NCI-H1694 (cell line): ENCODE data around the gene GAMT.

Source experiments
- DNase-seq: peaks from one replicate; lab custom pipeline; 2025; lab: John Stamatoyannopoulos, UW

Gene GAMT

GRCh38 chr19:1399745-1400144, 1.6 kb downstream of the GAMT start:
- DNase-seq: no peak

DNA sequence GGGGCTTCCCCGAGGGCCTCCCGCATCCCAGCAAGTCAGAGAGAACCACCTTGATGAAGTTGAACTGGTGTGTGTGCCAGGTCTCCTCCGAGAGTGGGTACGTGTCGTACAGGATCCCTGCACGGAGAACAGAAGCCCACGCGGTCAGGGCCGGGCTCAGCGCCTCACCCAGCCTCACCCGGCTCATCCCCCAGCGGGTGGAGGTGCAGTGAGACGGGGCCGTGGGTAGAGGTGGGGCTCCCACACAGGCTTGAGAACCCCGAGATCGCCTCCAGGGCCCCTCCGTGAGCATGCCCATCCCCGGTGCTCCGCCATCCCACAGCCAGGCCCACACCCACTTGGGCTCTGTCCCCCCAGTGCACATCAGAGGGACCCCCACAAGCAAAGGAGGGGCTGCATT, 2.3 kb downstream of the GAMT start:
- no peak for DNase-seq

DNA sequence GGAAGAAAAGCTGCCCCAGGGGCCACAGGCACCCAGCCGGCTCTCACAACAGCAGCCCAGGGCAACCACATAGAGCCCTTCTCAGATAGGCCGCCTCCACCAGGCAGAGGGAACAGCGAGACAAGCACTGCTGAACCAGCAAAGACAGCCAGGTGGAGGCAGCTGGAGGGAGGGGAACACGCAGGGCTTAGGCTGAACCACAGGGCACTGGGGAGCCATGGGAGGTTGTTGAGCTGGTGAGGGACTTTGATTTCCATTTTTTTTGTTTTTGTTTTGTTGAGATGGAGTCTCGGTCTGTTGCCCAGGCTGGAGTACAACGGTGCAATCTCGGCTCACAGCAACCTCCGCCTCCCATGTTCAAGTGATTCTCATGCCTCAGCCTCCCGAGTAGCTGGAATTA, 3.5 kb downstream of the GAMT start:
- DNase-seq: no peak

DNA sequence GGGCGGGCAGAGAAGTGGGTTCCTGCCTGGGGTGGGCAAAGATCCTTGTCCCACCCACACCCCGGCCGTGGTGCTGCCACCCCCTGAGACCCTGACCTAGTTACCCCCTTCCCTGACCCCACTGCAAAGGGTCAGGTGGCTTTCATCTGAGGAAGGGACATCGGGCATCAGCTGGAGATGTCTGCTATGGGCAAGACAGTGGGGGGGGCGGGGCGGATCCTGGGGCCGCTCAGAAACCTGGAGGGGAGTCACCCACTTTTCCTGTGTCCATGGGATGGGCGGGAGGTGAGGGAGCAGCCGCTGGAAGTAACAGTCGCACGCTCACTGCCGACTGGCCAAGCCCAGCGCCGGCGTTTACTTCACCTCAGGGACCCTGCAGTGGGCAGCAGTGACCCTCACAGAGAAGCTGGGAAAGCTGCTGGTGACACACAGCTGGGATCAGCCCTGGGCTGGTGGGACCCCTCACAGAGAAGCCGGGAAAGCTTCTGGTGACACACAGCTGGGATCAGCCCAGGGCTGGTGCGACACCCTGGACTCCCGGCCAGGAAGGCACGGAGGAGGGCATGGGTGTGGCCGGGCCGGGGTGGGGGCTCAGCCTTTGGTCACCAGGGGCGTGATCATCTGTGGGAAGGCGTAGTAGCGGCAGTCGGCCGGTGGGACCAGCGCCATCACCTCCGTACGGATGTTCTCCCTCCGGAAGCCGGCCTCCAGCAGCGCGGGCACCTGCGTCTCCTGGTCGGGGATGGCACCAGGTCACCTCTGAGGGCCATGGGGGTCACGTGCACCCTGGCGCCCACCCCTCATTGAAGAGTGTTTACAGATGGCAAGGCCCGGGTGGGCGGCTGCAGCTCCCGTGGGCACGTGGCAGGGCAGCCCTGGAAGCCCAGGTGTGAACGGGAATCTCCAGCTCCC, 4.3 kb downstream of the GAMT start:
- no peak for DNase-seq

GRCh38 chr19:1396019-1396767, 5.1 kb downstream of the GAMT start:
- no peak for DNase-seq

DNA sequence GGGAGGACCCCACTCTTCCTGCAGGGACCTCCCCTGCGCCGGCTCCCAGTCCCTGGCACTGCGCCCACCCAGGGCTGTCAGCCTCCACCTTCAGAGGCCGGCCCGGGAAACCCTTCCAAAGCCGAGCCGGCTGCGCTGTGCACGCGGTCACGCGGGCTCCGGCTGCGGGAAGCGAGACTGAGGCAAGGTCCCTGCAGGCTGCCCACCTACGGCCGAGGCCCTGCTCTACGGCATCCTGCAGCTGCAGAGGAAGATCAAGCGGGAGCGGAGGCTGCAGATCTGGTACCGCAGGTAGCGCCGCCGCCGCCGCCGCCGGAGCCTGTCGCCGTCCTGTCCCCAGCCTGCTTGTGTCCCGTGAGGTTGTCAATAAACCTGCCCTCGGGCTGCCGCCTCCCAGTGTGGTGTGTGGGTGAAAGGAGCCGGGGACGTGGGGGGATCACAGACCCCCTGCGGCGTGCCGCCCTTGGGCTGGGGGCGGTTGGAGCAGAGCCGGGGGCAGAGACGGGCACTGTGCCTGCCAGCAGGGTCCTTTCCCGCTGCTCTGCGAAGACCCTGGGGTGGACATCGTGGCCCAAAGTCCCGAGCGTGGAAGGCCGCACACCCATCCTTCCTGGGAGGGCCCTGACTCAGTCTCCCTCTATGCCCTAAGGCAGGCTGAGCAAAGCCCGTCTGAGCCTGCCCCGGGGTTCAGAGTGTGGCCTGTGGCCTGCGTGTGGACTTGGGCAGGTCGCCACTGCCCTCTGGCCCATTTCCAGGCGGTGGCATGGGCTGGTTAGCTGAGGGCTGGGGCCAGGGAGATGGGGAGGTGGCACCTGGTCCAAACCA, 5.9 kb downstream of the GAMT start:
- DNase-seq: no peak

DNA sequence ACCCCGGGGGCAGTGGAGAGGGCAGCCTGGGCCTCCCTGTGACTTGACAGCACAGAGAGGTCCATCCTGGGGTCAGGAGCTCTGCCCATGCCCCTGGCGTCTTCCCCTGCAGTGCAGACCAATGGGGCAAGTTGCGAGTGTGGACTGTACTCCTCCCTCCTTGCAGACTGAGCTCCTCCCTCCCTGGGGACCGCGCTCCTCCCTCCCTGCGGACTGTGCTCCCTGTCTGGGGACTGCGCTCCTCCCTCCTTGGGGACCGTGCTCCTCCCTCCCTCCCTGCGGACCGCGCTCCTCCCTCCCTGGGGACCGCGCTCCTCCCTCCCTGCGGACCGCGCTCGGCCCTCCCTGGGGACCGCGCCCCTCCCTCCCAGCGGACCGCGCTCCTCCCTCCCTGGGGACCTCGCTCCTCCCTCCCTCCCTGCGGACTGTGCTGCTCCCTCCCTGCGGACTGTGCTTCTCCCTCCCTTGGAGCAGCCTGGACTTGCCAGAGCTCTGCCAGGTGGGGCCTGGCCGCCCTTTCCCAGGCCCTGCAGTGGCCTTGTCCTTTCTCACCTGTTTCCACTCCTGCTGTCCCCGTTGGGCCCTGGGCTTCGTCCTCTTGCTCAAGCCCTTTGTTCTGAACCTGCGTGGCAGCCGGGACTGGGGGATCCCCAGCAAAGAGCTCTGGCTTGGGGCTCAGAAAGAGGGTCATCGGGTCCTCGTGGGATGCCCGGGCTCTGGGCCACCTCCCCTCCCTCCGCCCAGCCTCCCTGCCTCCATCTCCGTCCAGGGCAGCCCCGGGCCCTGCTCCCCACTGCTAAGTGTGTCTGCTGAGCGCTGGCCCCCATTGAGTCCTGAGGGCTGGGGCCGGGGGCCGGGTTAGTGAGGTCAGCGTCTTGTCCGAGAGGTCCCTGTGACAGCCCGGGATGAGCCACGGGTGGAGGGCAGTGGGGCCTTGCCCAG, 6.8 kb downstream of the GAMT start:
- no peak for DNase-seq

- DNase-seq: no peak
These were observed 7.5 kb downstream of the GAMT start for GRCh38 chr19:1393841-1394240.

DNA sequence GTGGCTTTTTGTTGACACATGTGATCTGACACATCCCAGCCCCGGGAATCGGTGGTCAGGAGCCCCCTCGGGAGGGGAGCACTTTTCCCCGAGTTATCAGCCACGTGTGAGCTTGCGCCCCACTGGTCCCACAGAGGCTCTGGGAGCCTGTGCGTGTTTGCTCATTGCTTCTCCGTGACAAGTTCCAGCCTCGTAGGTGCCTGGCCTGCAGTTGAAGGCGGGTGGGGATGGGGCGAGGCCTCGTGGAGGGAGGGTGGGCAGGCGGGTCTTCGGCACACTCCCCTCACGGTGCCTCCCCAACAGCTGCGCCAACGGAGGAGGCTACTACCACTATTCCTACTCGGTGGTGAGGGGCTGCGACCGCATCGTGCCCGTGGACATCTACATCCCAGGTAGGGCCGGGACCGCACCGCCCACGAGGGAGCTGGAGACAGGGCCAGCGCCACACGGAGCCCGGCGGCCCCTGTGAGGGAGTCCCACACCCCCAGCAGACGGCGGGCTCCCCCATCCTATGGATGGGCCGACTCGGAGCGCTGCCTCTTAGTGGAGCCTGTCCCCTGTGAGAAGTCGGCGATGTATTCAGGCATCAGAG, 8.3 kb downstream of the GAMT start:
- DNase-seq: no peak

- DNase-seq: no peak
These were observed 8.9 kb downstream of the GAMT start for GRCh38 chr19:1392407-1392806.

GRCh38 chr19:1390890-1391423, 10.4 kb downstream of the GAMT start:
- no peak for DNase-seq

DNA sequence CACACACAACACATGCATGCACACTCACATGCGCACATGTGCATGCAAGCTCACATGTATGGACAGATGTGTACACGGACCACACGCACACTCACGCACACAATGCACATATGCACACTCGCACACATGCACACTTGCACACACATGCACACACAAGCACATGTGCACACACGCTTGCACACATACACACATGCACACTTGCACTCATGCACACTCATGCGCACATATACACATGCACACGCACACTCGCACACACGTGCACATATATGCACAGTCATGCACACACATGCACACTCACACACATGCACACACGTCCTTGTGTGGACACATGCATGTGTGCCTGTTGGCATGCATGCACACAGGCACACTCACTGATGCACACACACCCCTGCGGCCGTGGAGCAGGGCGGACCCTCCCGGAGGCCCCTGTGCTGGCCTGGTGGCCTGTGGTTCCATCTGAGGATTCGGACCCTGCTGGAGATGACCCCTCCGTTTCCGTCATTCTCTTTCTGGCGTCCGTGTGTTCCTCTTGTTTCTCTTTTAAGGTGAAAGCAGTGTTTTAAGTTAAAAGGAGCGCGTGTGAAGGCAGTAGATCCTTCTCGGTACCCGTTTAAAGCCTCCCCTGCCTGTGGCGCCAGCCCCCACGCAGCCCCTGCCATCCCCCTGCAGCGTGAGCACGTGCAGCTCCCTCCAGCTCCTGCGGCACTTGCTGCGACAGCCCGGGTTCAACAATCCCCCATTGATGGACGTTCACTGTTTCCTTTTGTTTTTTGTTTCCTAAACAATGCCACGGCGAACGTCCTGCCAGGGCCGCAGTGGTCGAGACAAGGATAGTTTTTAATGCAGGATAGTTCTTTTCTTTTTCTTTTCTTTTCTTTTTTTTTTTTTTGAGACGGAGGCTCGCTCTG, 12.1 kb downstream of the GAMT start:
- DNase-seq: no peak

DNA sequence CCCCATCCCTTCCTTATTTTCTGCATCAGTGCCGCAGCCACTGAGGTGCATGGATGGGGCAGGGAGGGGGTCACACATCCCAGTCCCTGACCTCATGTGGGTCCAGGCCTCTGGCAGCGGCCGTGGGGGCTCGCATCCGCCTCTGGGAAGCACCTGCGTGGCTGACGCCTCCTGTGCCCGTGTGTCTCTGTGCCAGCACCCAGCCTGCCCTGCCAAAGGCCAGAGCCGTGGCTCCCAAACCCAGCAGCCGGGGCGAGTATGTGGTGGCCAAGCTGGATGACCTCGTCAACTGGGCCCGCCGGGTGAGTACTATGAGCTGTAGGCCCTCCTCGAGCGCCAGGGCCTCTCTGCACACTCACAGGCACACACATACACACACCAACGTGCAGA, 12.7 kb downstream of the GAMT start:
- no peak for DNase-seq

GRCh38 chr19:1387684-1388636, 13.4 kb downstream of the GAMT start:
- DNase-seq: no peak

GRCh38 chr19:1386945-1387683, 14.2 kb downstream of the GAMT start:
- DNase-seq: no peak

DNA sequence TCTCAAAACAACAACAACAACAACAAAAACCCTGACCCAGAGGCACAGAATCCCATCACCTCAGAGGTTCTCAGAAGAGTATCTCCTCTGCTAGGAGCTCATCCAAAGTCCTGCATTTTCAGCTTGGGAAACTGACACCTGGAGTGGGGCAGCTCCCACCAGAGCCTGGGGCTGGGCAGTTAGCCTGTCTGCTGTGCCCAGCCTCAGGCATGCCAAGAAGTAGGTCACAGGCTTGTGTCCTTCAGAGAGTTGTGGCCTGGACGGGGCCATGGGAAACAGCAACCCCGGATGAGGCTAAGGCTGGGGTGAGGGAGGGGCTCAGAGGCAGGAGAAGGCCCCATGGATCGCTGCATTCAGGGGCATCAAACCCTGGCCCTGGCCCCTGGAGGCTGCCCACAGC, 15.5 kb downstream of the GAMT start:
- DNase-seq: no peak

DNA sequence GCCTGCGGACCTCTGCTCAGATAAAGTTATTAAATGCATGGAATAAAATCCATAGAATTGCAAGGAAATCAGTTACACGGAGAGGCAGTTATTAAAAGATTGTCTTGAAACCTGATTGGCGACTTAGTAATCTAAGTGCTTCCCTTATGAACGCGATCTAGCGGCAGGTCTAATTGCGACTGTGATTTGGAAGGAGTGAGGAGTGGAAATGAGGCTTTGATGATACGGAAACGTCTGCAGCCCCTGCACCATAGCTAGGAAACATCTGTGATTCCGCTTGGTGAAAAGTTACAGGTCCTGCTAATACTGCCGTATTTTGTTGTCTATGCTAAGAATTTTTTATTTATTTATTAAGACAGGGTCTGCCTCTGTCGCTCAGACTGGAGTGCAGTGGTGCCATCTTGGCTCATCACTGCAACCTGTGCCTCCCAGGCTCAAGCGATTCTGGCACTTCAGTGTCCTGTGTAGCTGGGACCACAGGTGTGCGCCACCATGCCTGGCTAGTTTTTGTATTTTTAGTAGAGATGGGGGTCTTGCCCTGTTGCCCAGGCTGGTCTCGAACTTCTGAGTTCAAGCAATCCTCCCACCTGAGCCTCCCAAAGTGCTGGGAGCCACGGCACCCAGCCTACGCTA, 16.7 kb downstream of the GAMT start:
- DNase-seq: no peak
